NOMO-1 treated with dmso at 0.1 percent for 144 hours (cell line): ENCODE measurements around the gene ARFGEF2.
"Not testable (repeated sequence)": the region's sequence is repeated elsewhere in the genome, so short reads cannot be mapped to it uniquely, and the experiment has no call there.

Experiments used
- DNase-seq: peaks from one replicate; lab custom pipeline; 2025; ENCODE audit not compliant: unreplicated experiment; lab: John Stamatoyannopoulos, UW

The ARFGEF2 gene

GRCh38 chr20:48990467-48990866 is 69.0 kb downstream of the ARFGEF2 start:
- no peak for DNase-seq

GRCh38 chr20:48995589-48995988 is 74.1 kb downstream of the ARFGEF2 start:
- no peak for DNase-seq

GRCh38 chr20:48999890-49000870 is 78.7 kb downstream of the ARFGEF2 start:
- no peak for DNase-seq

- DNase-seq: no peak
Measured at GRCh38 chr20:49001741-49002140, 80.2 kb downstream of the ARFGEF2 start.

- no peak for DNase-seq
Measured at GRCh38 chr20:49006446-49006980, 85.0 kb downstream of the ARFGEF2 start.

GRCh38 chr20:49009899-49010631 is 88.6 kb downstream of the ARFGEF2 start:
- DNase-seq: no peak

GRCh38 chr20:49024220-49024619 is 102.7 kb downstream of the ARFGEF2 start:
- DNase-seq: no peak

GRCh38 chr20:49028177-49028576 is 106.7 kb downstream of the ARFGEF2 start:
- not testable (repeated sequence) for DNase-seq

GRCh38 chr20:49028684-49029083 is 107.2 kb downstream of the ARFGEF2 start:
- no peak for DNase-seq

- no peak for DNase-seq
Measured at GRCh38 chr20:49029203-49029602, 107.7 kb downstream of the ARFGEF2 start.

- DNase-seq: no peak
Measured at GRCh38 chr20:49030954-49031619, 109.6 kb downstream of the ARFGEF2 start.

GRCh38 chr20:49032455-49032854 is 110.9 kb downstream of the ARFGEF2 start:
- DNase-seq: no peak

- no peak for DNase-seq
Measured at GRCh38 chr20:49034070-49034732, 112.7 kb downstream of the ARFGEF2 start.

GRCh38 chr20:49037962-49038387 is 116.5 kb downstream of the ARFGEF2 start:
- DNase-seq: peak; percentile 87

GRCh38 chr20:49039854-49040253 is 118.3 kb downstream of the ARFGEF2 start:
- DNase-seq: no peak

- no peak for DNase-seq
Measured at GRCh38 chr20:49043000-49043399, 121.5 kb downstream of the ARFGEF2 start.

- DNase-seq: peak; percentile 38
Measured at GRCh38 chr20:49045440-49046086, 124.1 kb downstream of the ARFGEF2 start.

- DNase-seq: peak; percentile 96
Measured at GRCh38 chr20:49046087-49046900, 124.8 kb downstream of the ARFGEF2 start, which contains the start of gene CSE1L. CSE1L (plus strand) TSS chr20:49046312; CDS start chr20:49058464, 12,152 bp downstream.

GRCh38 chr20:49052334-49052733 is 130.8 kb downstream of the ARFGEF2 start:
- no peak for DNase-seq
